ENCODE results near the gene CPT1A.

DNA sequence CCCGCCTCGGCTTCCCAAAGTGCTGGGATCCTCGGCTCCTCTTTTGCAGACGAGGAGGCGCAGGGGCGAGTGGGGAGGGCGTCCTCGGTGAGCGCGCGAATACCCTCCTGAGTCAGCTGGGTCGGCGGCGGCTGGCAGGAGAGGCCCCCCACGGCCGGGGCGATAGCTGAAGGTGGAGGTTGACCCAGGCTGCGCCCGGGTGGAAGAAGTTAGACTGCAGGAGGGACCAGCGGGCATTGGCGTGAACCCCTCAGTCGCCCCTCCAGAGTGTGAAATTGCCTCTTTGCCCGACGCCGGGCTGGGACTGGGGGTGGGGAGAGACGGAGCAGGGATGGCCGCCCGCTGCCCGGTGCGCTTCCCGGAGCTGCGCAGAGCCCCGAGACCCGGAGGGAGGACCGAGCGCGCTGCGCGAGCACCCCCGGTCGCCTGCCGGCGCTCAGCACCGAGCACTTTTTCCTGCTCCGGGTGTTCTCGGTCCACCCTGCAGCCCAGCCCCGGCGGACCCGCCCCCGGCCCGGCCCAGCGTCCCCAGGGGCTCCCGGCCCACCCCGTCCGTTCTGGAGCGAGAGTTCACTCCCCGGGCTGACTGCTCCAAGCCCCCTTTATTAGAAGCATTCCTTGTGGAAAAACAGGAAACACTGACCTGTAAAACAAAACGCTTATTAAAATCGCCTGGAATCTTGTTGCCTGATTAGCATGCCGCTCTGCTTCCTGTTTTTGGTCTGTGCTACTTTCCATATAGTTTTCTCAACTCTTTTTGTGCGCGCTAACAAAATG, 13.7 kb upstream of the CPT1A start:
- TF ChIP-seq REST (IDR thresholded peaks at IDR 0.05; ENCODE audit: low read depth): no peak
- TF ChIP-seq EGR1 (IDR thresholded peaks at IDR 0.05): no peak
- no peak for TF ChIP-seq RAD21 (IDR thresholded peaks at IDR 0.05; ENCODE audit: low read depth)
- TF ChIP-seq EP300 (IDR thresholded peaks at IDR 0.05; ENCODE audit: borderline replicate concordance): no peak
- TF ChIP-seq CREB1 (IDR thresholded peaks at IDR 0.05; ENCODE audit: low read depth): no peak
- no peak for TF ChIP-seq MAX (IDR thresholded peaks at IDR 0.05)
- TF ChIP-seq YY1 (IDR thresholded peaks at IDR 0.05; ENCODE audit: low read depth): no peak
- TF ChIP-seq FOXM1 (IDR thresholded peaks at IDR 0.05; ENCODE audit: borderline replicate concordance, low read depth): no peak
- no peak for TF ChIP-seq CEBPB (IDR thresholded peaks at IDR 0.05)
- TF ChIP-seq, protein P1, sequence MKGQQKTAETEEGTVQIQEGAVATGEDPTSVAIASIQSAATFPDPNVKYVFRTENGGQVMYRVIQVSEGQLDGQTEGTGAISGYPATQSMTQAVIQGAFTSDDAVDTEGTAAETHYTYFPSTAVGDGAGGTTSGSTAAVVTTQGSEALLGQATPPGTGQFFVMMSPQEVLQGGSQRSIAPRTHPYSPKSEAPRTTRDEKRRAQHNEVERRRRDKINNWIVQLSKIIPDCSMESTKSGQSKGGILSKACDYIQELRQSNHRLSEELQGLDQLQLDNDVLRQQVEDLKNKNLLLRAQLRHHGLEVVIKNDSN (IDR thresholded peaks at IDR 0.05): no peak
